CD14-positive monocyte (primary cell): ENCODE measurements around the gene SUOX. TPM values are rescaled to one million over a fixed set of nuclear protein-coding genes. Genes with fewer than 3 reads are reported as not detected.

Experiments used
- DNase-seq, 3 donors: peaks; one replicate each; pipeline ENCODE4 v3.0.0-alpha.2; 2011 to 2022
- H2AFZ ChIP-seq: 2 replicates; pipeline ENCODE4 v1.6.0; 2012; ENCODE audit warnings: mild to moderate bottlenecking, low read depth, low read length, inconsistent platforms; ENCODE audit not compliant: insufficient read depth, poor library complexity, severe bottlenecking
- H3K27ac ChIP-seq, 2 donors: 1 replicate in 1 of 2; 2 replicates in 1 of 2; pipeline ENCODE4 v1.5.1; 2012 to 2013; ENCODE audit warnings: low read length in 2 of 2, control low read depth in 1 of 2, inconsistent platforms in 1 of 2, low read depth in 1 of 2, mild to moderate bottlenecking in 1 of 2
- H3K27me3 ChIP-seq, 2 donors: one replicate each; pipeline versions ENCODE4 v1.6.0 to v1.6.1; 2011 to 2013; ENCODE audit warnings: low read length in 2 of 2; ENCODE audit not compliant: control insufficient read depth in 2 of 2, insufficient read depth in 2 of 2
- H3K36me3 ChIP-seq, 2 donors: replicated peaks in 1 of 2; 1 replicate in 1 of 2; 2 replicates in 1 of 2; pipeline versions ENCODE4 v1.5.1 to v1.6.1; 2012 to 2013; ENCODE audit warnings: low read length in 2 of 2, control low read depth in 1 of 2, inconsistent platforms in 1 of 2, mild to moderate bottlenecking in 1 of 2; ENCODE audit not compliant: insufficient read depth in 2 of 2, control insufficient read depth in 1 of 2
- H3K4me1 ChIP-seq, 2 donors: 1 replicate in 1 of 2; 2 replicates in 1 of 2; pipeline versions ENCODE4 v1.5.1 to v1.6.1; 2012 to 2013; ENCODE audit warnings: low read length in 2 of 2, control low read depth in 1 of 2, inconsistent platforms in 1 of 2, mild to moderate bottlenecking in 1 of 2, moderate library complexity in 1 of 2; ENCODE audit not compliant: insufficient read depth in 2 of 2, control insufficient read depth in 1 of 2
- H3K4me2 ChIP-seq: replicated peaks from 2 replicates; pipeline ENCODE3; 2012; ENCODE audit warnings: low read length, moderate library complexity, mild to moderate bottlenecking; ENCODE audit not compliant: poor library complexity, severe bottlenecking; ENCODE audit errors: extremely low read depth
- H3K4me3 ChIP-seq, 3 experiments: fragments of 200-600 bp in 1 of 3; sonication (generic) in 1 of 3; replicated peaks in 1 of 3; 1 replicate in 2 of 3; 2 replicates in 1 of 3; pipeline ENCODE4 v1.5.1; 2011 to 2013; ENCODE audit warnings: low read length in 3 of 3, mild to moderate bottlenecking in 3 of 3, control low read depth in 2 of 3, low read depth in 2 of 3, inconsistent platforms in 1 of 3, moderate library complexity in 1 of 3
- H3K79me2 ChIP-seq: 2 replicates; pipeline ENCODE4 v1.6.0; 2012; ENCODE audit warnings: mild to moderate bottlenecking, control low read depth, inconsistent platforms, low read length, moderate library complexity; ENCODE audit not compliant: insufficient read depth
- H3K9ac ChIP-seq: 2 replicates; pipeline ENCODE4 v1.6.0; 2017; ENCODE audit warnings: low read length, mild to moderate bottlenecking; ENCODE audit not compliant: insufficient read depth, poor library complexity, severe bottlenecking
- H3K9me3 ChIP-seq, 2 donors: replicated peaks in 1 of 2; 1 replicate in 1 of 2; 2 replicates in 1 of 2; pipeline versions ENCODE4 v1.5.1 to v1.6.1; 2012 to 2013; ENCODE audit warnings: low read length in 2 of 2, control low read depth in 1 of 2; ENCODE audit not compliant: control insufficient read depth in 1 of 2, insufficient read depth in 1 of 2
- H4K20me1 ChIP-seq: 2 replicates; pipeline ENCODE4 v1.6.0; 2012; ENCODE audit warnings: mild to moderate bottlenecking, low read length, control low read depth, moderate library complexity; ENCODE audit not compliant: insufficient read depth
- H3K27ac Mint-ChIP-seq, 7 donors: one replicate each; pipeline ENCODE4 v1.8.0; 2020; ENCODE audit warnings: mild to moderate bottlenecking in 7 of 7, mixed read lengths in 7 of 7, moderate library complexity in 6 of 7, inconsistent platforms in 2 of 7
- H3K27me3 Mint-ChIP-seq, 3 donors: one replicate each; pipeline ENCODE4 v1.8.0; 2021 to 2022; ENCODE audit warnings: low read depth in 3 of 3, mild to moderate bottlenecking in 3 of 3, mixed read lengths in 3 of 3, moderate library complexity in 3 of 3, inconsistent platforms in 1 of 3
- H3K36me3 Mint-ChIP-seq, 2 donors: one replicate each; pipeline ENCODE4 v1.8.0; 2020; ENCODE audit warnings: mixed read lengths in 2 of 2, inconsistent platforms in 1 of 2, mild to moderate bottlenecking in 1 of 2
- H3K4me1 Mint-ChIP-seq: one replicate; pipeline ENCODE4 v1.8.0; 2020; ENCODE audit warnings: mild to moderate bottlenecking, mixed read lengths
- H3K4me3 Mint-ChIP-seq, 2 donors: one replicate each; pipeline ENCODE4 v1.8.0; 2020; ENCODE audit warnings: mild to moderate bottlenecking in 2 of 2, mixed read lengths in 2 of 2, moderate library complexity in 1 of 2
- H3K9me3 Mint-ChIP-seq, 7 donors: one replicate each; pipeline ENCODE4 v1.8.0; 2020 to 2022; ENCODE audit warnings: mixed read lengths in 7 of 7, mild to moderate bottlenecking in 6 of 7, moderate library complexity in 6 of 7, inconsistent platforms in 2 of 7
- WGBS: methylation state at CpG from one replicate; pipeline ENCODE4 v1.1.5; 2013; ENCODE audit warnings: missing lambda C conversion rate; ENCODE audit not compliant: insufficient coverage; 5-methylcytosine and 5-hydroxymethylcytosine counted together
- intact Hi-C, 2 donors: fragments of 100-400 bp; cut with micrococcal nuclease; formaldehyde crosslinking; loops; one replicate each; pipeline versions ENCODE4 v1.15.0 to v1.15.1; 2023
- polyA plus RNA-seq, 3 donors: library from polyadenylated mRNA; depleted of rRNA in 1 of 3; unstranded in 2 of 3; stranded (reverse) in 1 of 3; fragments of 300-500 nt in 2 of 3; fragments of >200 nt in 1 of 3; fragmentation: Illumina TruSeq in 2 of 3; gene quantifications; 1 replicate in 2 of 3; 2 replicates in 1 of 3; pipeline ENCODE4 v1.2.3, GENCODE V29; 2012 to 2021
- TF ChIP-seq, protein P1 (sequence below): fragments of 200-600 bp; IDR thresholded peaks from one replicate; pipeline ENCODE4 v1.8.0; 2022; ENCODE audit warnings: antibody characterized with exemption, mild to moderate bottlenecking

The SUOX gene
- polyA plus RNA-seq, 3 donors: 9.7 to 17.1 (median 14.4) TPM

- Mint-ChIP-seq H3K9me3 (no peaks in the 10 kb centered on the region), H3K4me3 (no peak overlapping the region), H3K27me3 (no peaks in the 10 kb centered on the region), H3K36me3 (peaks cover 51 to 61% of the 10 kb centered on the region in 2 donors), H3K27ac (peak overlapping the region in 1 of 7 donors; percentile 35), H3K4me1 (peaks cover 25% of the 10 kb centered on the region)
- Histone ChIP-seq H3K27ac (no peak overlapping the region), H3K27me3 (no peaks in the 10 kb centered on the region), H3K9me3 (no peaks in the 10 kb centered on the region), H4K20me1 (no peaks in the 10 kb centered on the region), H2AFZ (no peak overlapping the region), H3K36me3 (peaks cover 43 to 51% of the 10 kb centered on the region in 2 donors), H3K9ac (no peak overlapping the region), H3K4me2 (no peak overlapping the region), H3K4me1 (peaks cover 14 to 19% of the 10 kb centered on the region in 2 donors), H3K4me3 (no peak overlapping the region), H3K79me2 (peaks cover 6% of the 10 kb centered on the region)
- TF ChIP-seq, protein P1, sequence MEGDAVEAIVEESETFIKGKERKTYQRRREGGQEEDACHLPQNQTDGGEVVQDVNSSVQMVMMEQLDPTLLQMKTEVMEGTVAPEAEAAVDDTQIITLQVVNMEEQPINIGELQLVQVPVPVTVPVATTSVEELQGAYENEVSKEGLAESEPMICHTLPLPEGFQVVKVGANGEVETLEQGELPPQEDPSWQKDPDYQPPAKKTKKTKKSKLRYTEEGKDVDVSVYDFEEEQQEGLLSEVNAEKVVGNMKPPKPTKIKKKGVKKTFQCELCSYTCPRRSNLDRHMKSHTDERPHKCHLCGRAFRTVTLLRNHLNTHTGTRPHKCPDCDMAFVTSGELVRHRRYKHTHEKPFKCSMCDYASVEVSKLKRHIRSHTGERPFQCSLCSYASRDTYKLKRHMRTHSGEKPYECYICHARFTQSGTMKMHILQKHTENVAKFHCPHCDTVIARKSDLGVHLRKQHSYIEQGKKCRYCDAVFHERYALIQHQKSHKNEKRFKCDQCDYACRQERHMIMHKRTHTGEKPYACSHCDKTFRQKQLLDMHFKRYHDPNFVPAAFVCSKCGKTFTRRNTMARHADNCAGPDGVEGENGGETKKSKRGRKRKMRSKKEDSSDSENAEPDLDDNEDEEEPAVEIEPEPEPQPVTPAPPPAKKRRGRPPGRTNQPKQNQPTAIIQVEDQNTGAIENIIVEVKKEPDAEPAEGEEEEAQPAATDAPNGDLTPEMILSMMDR: no peak
- WGBS: 93% methylated on average over 3 of the region's 8 CpGs
- no peak for DNase-seq
- intact Hi-C loops: loop anchor here (5.0 to 10.0 kb wide), 2 partner anchors 47 to 109 kb away; partner anchors contain the start of genes PA2G4 (in 1 of the 2) and RPS26 (in 1 of the 2)
Observed at GRCh38 chr12:55995366-55995765, 1.7 kb upstream of the SUOX start.

- Mint-ChIP-seq H3K4me3 (peak overlapping the region; percentile 88 to 98), H3K27me3 (no peaks in the 10 kb centered on the region), H3K36me3 (peaks cover 43 to 55% of the 10 kb centered on the region in 2 donors), H3K27ac (peak overlapping the region; percentile 86 to 97 (median 91)), H3K4me1 (peaks cover 25% of the 10 kb centered on the region), H3K9me3 (no peaks in the 10 kb centered on the region)
- DNase-seq: peak; percentile 43 to 63 (median 59)
- Histone ChIP-seq H3K9ac (peak overlapping the region; percentile 69), H3K9me3 (no peaks in the 10 kb centered on the region), H3K4me1 (peaks cover 14 to 19% of the 10 kb centered on the region in 2 donors), H4K20me1 (no peaks in the 10 kb centered on the region), H3K27me3 (no peaks in the 10 kb centered on the region), H3K4me2 (peak overlapping the region; percentile 97), H3K27ac (peak overlapping the region; percentile 50 to 84), H3K4me3 (peak overlapping the region; percentile 51 to 98 (median 90)), H3K79me2 (peaks cover 6% of the 10 kb centered on the region), H3K36me3 (peaks cover 34 to 42% of the 10 kb centered on the region in 2 donors), H2AFZ (peak overlapping the region; percentile 98)
- intact Hi-C loops: loop anchor here (2.0 to 10.0 kb wide), 4 partner anchors 33 to 109 kb away; partner anchors contain the start of genes RPS26 (in 2 of the 2) and PA2G4 (in 1 of the 2)
- 80% methylated on average over 3 of the region's 14 CpGs for WGBS
- TF ChIP-seq, protein P1: peak; percentile 80
Observed at GRCh38 chr12:55996201-55996714, 818 bp upstream of the SUOX start.
